Tibial artery (tissue), 4 donors: Measurements from ENCODE around the gene TRIM60.

ENCODE experiments used
- DNase-seq, 2 donors: peaks; one replicate each; pipeline ENCODE4 v3.0.0-alpha.2; 2019
- H3K27ac ChIP-seq, 2 donors: fragments of 200-600 bp; sonication (generic) in 1 of 2; 1 replicate in 1 of 2; 2 replicates in 1 of 2; pipeline ENCODE4 v1.5.1; 2018 to 2019; ENCODE audit warnings: mild to moderate bottlenecking in 1 of 2
- H3K27me3 ChIP-seq, 2 donors: fragments of 200-600 bp; sonication (generic) in 1 of 2; one replicate each; pipeline versions ENCODE4 v1.5.1 to v1.6.0; 2016 to 2019
- H3K36me3 ChIP-seq, 3 donors: fragments of 200-600 bp; sonication (generic) in 2 of 3; one replicate each; pipeline ENCODE4 v1.5.1; 2016 to 2019; ENCODE audit warnings: mild to moderate bottlenecking in 2 of 3
- H3K4me1 ChIP-seq, 4 donors: fragments of 200-600 bp; sonication (generic) in 2 of 4; 1 replicate in 3 of 4; 2 replicates in 1 of 4; pipeline ENCODE4 v1.5.1; 2016 to 2019
- H3K4me3 ChIP-seq, 2 donors: fragments of 200-600 bp; sonication (generic) in 1 of 2; 1 replicate in 1 of 2; 2 replicates in 1 of 2; pipeline ENCODE4 v1.5.1; 2018 to 2019; ENCODE audit warnings: mild to moderate bottlenecking in 2 of 2
- H3K9me3 ChIP-seq, 3 donors: fragments of 200-600 bp; sonication (generic) in 1 of 3; one replicate each; pipeline ENCODE4 v1.5.1; 2016 to 2019
- intact Hi-C: fragments of 100-400 bp; cut with DNase I; formaldehyde crosslinking; loops from one replicate; pipeline ENCODE4 v1.15.0; 2023; ENCODE audit warnings: low total_unique reads
- TF ChIP-seq, protein P1 (sequence below), 2 experiments: fragments of 200-600 bp in 1 of 2; fragments of 450-650 bp in 1 of 2; IDR thresholded peaks; one replicate each; pipeline ENCODE4 v1.5.1; 2017 to 2019; ENCODE audit warnings: antibody characterized with exemption in 2 of 2, mild to moderate bottlenecking in 1 of 2, moderate library complexity in 1 of 2

TRIM60 gene

DNA sequence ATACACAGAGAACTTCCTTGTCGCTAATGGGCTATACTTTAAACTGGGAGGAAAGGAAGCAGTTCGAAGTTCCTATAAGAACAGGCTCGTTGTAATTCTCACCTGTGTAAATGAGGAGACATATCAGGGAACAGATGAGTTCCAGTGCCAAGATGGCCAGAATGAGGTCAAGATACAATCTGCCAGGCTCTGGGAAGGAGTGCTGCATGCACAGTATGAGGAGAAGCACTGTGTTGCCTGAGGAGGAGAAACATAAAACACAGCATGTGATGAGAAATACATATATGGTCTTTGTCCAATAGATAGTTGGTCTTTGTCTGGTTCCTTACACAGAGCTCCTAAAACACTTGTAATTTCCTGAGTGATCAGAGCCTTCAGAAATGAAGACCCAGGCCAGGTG is 56.6 kb downstream of the TRIM60 start:
- TF ChIP-seq, protein P1, sequence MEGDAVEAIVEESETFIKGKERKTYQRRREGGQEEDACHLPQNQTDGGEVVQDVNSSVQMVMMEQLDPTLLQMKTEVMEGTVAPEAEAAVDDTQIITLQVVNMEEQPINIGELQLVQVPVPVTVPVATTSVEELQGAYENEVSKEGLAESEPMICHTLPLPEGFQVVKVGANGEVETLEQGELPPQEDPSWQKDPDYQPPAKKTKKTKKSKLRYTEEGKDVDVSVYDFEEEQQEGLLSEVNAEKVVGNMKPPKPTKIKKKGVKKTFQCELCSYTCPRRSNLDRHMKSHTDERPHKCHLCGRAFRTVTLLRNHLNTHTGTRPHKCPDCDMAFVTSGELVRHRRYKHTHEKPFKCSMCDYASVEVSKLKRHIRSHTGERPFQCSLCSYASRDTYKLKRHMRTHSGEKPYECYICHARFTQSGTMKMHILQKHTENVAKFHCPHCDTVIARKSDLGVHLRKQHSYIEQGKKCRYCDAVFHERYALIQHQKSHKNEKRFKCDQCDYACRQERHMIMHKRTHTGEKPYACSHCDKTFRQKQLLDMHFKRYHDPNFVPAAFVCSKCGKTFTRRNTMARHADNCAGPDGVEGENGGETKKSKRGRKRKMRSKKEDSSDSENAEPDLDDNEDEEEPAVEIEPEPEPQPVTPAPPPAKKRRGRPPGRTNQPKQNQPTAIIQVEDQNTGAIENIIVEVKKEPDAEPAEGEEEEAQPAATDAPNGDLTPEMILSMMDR (IDR thresholded peaks at IDR 0.05): no peak
- no peaks in the 10 kb centered on the region for H3K9me3 ChIP-seq
- H3K4me3 ChIP-seq: no peak overlapping the region
- intact Hi-C loops: no loop called here
- DNase-seq: no peak
- H3K4me1 ChIP-seq: no peaks in the 10 kb centered on the region
- H3K27me3 ChIP-seq: no peaks in the 10 kb centered on the region
- H3K27ac ChIP-seq: no peak overlapping the region
- H3K36me3 ChIP-seq: peaks cover 56 to 91% (median 64%) of the 10 kb centered on the region in 3 donors
